ENCODE measurements around the gene TTC34. TPM values are rescaled to one million over a fixed set of nuclear protein-coding genes. Genes with fewer than 3 reads are reported as not detected.

Gene TTC34
- polyA plus RNA-seq, 3 donors, result 0.03 to 1.00 TPM; not detected in 1

DNA sequence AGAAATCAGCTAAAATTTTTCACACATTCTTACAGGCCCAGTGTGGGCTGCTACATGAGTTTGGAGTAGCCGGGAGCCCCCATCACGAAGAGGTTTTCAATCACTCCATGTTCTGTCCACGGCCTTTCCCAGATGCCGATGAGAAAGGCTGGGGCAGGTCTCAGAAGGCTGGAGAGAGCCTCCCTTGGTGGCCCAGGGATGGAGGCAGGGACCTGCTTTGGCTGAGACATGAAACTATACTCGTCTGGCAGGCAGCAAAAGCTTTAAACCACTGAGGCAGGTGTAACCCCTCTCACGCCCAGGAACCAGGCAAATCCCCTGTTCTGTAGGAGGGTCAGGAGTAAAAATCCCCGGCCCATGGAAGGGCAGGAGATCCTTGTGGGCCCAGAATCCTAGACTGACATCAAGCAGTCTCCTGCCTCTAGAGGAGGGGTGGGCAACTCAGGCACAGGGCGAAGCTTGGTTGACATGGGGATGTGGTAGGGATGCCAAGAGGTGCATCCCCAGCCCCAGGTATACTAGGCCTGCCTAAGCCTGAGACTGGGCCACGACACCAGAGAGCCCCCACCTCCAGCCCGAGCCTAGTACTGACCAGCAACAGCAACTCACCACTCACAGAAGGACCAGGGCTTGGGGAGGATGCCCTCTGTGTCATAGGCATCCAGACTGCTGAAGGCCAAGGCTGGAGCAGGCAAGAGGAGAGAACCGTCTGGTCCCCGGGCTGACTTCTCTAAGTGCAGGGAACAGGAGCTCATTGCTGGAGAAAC, 177.7 kb downstream of the TTC34 start:
- no peaks in the 10 kb centered on the region for H3K4me1 Mint-ChIP-seq
- Histone ChIP-seq H3K4me1 (ENCODE audit: control insufficient read depth in 1 of 2, insufficient read depth in 2 of 2, low read length in 2 of 2) (no peaks in the 10 kb centered on the region), H3K9ac (ENCODE audit: insufficient read depth, low read length, poor library complexity, severe bottlenecking) (no peak overlapping the region), H3K27ac (ENCODE audit: low read depth in 1 of 2, low read length in 2 of 2) (no peak overlapping the region), H4K20me1 (ENCODE audit: insufficient read depth, low read length) (no peaks in the 10 kb centered on the region), H3K9me3 (replicated peaks in 1 of 2; ENCODE audit: control insufficient read depth in 1 of 2, insufficient read depth in 1 of 2, low read length in 2 of 2) (peaks cover 0 to 4% of the 10 kb centered on the region in 2 donors), H3K36me3 (replicated peaks in 1 of 2; ENCODE audit: control insufficient read depth in 1 of 2, insufficient read depth in 2 of 2, low read length in 2 of 2) (no peaks in the 10 kb centered on the region), H3K4me3 (replicated peaks in 1 of 3; ENCODE audit: low read depth in 2 of 3, low read length in 3 of 3) (no peak overlapping the region), H3K4me2 (replicated peaks; ENCODE audit: extremely low read depth, low read length, poor library complexity, severe bottlenecking) (no peak overlapping the region), H3K27me3 (ENCODE audit: control insufficient read depth in 2 of 2, insufficient read depth in 2 of 2, low read length in 2 of 2) (peaks cover 9 to 34% of the 10 kb centered on the region in 2 donors), H3K79me2 (ENCODE audit: insufficient read depth, low read length) (no peaks in the 10 kb centered on the region), H2AFZ (ENCODE audit: insufficient read depth, low read depth, low read length, poor library complexity, severe bottlenecking) (no peak overlapping the region)
- 72% methylated on average over 8 of the region's 12 CpGs for WGBS (ENCODE audit: insufficient coverage)
- peaks cover 32 to 61% (median 42%) of the 10 kb centered on the region in 3 donors for H3K27me3 Mint-ChIP-seq (ENCODE audit: low read depth in 3 of 3)
- peaks cover 6 to 25% (median 18%) of the 10 kb centered on the region in 7 donors for H3K9me3 Mint-ChIP-seq
- TF ChIP-seq, protein P1, sequence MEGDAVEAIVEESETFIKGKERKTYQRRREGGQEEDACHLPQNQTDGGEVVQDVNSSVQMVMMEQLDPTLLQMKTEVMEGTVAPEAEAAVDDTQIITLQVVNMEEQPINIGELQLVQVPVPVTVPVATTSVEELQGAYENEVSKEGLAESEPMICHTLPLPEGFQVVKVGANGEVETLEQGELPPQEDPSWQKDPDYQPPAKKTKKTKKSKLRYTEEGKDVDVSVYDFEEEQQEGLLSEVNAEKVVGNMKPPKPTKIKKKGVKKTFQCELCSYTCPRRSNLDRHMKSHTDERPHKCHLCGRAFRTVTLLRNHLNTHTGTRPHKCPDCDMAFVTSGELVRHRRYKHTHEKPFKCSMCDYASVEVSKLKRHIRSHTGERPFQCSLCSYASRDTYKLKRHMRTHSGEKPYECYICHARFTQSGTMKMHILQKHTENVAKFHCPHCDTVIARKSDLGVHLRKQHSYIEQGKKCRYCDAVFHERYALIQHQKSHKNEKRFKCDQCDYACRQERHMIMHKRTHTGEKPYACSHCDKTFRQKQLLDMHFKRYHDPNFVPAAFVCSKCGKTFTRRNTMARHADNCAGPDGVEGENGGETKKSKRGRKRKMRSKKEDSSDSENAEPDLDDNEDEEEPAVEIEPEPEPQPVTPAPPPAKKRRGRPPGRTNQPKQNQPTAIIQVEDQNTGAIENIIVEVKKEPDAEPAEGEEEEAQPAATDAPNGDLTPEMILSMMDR (IDR thresholded peaks at IDR 0.05), result no peak
- no peak overlapping the region for H3K27ac Mint-ChIP-seq
- H3K36me3 Mint-ChIP-seq, result no peaks in the 10 kb centered on the region
- no peak for DNase-seq
- intact Hi-C loops (cut with micrococcal nuclease), result no loop called here
- no peak overlapping the region for H3K4me3 Mint-ChIP-seq

GRCh38 chr1:2617971-2618470, 183.5 kb downstream of the TTC34 start:
- no peak overlapping the region for H3K9ac ChIP-seq (ENCODE audit: insufficient read depth, low read length, poor library complexity, severe bottlenecking)
- no peak overlapping the region for H2AFZ ChIP-seq (ENCODE audit: insufficient read depth, low read depth, low read length, poor library complexity, severe bottlenecking)
- Mint-ChIP-seq H3K36me3 (no peaks in the 10 kb centered on the region), H3K4me1 (no peaks in the 10 kb centered on the region), H3K4me3 (no peak overlapping the region), H3K27ac (no peak overlapping the region), H3K9me3 (peaks cover 18 to 45% (median 39%) of the 10 kb centered on the region in 7 donors), H3K27me3 (ENCODE audit: low read depth in 3 of 3) (peaks cover 12 to 24% (median 19%) of the 10 kb centered on the region in 3 donors)
- no CpG with 5 or more reads among the region's 1 CpG for WGBS (ENCODE audit: insufficient coverage)
- H3K79me2 ChIP-seq (ENCODE audit: insufficient read depth, low read length), result no peaks in the 10 kb centered on the region
- no peak overlapping the region for H3K4me2 ChIP-seq (replicated peaks; ENCODE audit: extremely low read depth, low read length, poor library complexity, severe bottlenecking)
- peaks cover 0 to 4% of the 10 kb centered on the region in 2 donors for H3K27me3 ChIP-seq (ENCODE audit: control insufficient read depth in 2 of 2, insufficient read depth in 2 of 2, low read length in 2 of 2)
- intact Hi-C loops (cut with micrococcal nuclease), result no loop called here
- H3K27ac ChIP-seq (ENCODE audit: low read depth in 1 of 2, low read length in 2 of 2), result no peak overlapping the region
- H3K9me3 ChIP-seq (replicated peaks in 1 of 2; ENCODE audit: control insufficient read depth in 1 of 2, insufficient read depth in 1 of 2, low read length in 2 of 2), result peaks cover 14 to 21% of the 10 kb centered on the region in 2 donors
- no peaks in the 10 kb centered on the region for H3K4me1 ChIP-seq (ENCODE audit: control insufficient read depth in 1 of 2, insufficient read depth in 2 of 2, low read length in 2 of 2)
- no peak overlapping the region for H3K4me3 ChIP-seq (replicated peaks in 1 of 3; ENCODE audit: low read depth in 2 of 3, low read length in 3 of 3)
- H3K36me3 ChIP-seq (replicated peaks in 1 of 2; ENCODE audit: control insufficient read depth in 1 of 2, insufficient read depth in 2 of 2, low read length in 2 of 2), result no peaks in the 10 kb centered on the region
- no peak for DNase-seq
- H4K20me1 ChIP-seq (ENCODE audit: insufficient read depth, low read length), result no peaks in the 10 kb centered on the region
- TF ChIP-seq, protein P1 (IDR thresholded peaks at IDR 0.05), result no peak
